Measurements from ENCODE around the gene TADA2B. TPM values are rescaled to one million over a fixed set of nuclear protein-coding genes. Genes with fewer than 3 reads are reported as not detected.

The TADA2B gene
- total RNA-seq, 4 donors from 2014 or later, result 17.5 to 26.6 (median 23.9) TPM

- no peaks in the 10 kb centered on the region for H3K27me3 ChIP-seq
- peaks cover 9% of the 10 kb centered on the region for H3K4me1 ChIP-seq
- no peak overlapping the region for H3K4me3 ChIP-seq
- H3K9me3 ChIP-seq, result no peaks in the 10 kb centered on the region
- TF ChIP-seq CTCF (IDR thresholded peaks at IDR 0.05) (no peak), POLR2A (IDR thresholded peaks at IDR 0.05) (no peak), EP300 (IDR thresholded peaks at IDR 0.05) (no peak)
- WGBS, result 65% methylated on average over 4 of the region's 4 CpGs
- no peak overlapping the region for H3K27ac ChIP-seq
- DNase-seq (ENCODE audit: low spot score in 2 of 2), result no peak
- peaks cover 73% of the 10 kb centered on the region for H3K36me3 ChIP-seq
These were observed 37.6 kb upstream of the TADA2B start for GRCh38 chr4:7005571-7005970.

- 50% methylated on average over 3 of the region's 3 CpGs for WGBS
These were observed 36.8 kb upstream of the TADA2B start for GRCh38 chr4:7006411-7006810.

GRCh38 chr4:7007142-7007907 lies 35.8 kb upstream of the TADA2B start:
- WGBS, result 95% methylated on average over 12 of the region's 12 CpGs
- no peak overlapping the region for H3K27ac ChIP-seq
- peaks cover 73% of the 10 kb centered on the region for H3K36me3 ChIP-seq
- no peak overlapping the region for H3K4me3 ChIP-seq
- TF ChIP-seq EP300 (IDR thresholded peaks at IDR 0.05) (no peak), POLR2A (IDR thresholded peaks at IDR 0.05) (no peak)
- peaks cover 2% of the 10 kb centered on the region for H3K4me1 ChIP-seq
- H3K27me3 ChIP-seq, result no peaks in the 10 kb centered on the region
- no peaks in the 10 kb centered on the region for H3K9me3 ChIP-seq
- DNase-seq (ENCODE audit: low spot score in 2 of 2), result no peak

More at GRCh38 chr4:7006411-7006810, 36.8 kb upstream of the TADA2B start:
- no peak for TF ChIP-seq CTCF (IDR thresholded peaks at IDR 0.05)
- TF ChIP-seq POLR2A (IDR thresholded peaks at IDR 0.05), result no peak
- no peak for TF ChIP-seq EP300 (IDR thresholded peaks at IDR 0.05)
- no peak for TF ChIP-seq POLR2AphosphoS5 (IDR thresholded peaks at IDR 0.05)
- Histone ChIP-seq H3K9me3 (no peaks in the 10 kb centered on the region), H3K36me3 (peaks cover 73% of the 10 kb centered on the region), H3K27ac (no peak overlapping the region), H3K4me3 (no peak overlapping the region), H3K27me3 (no peaks in the 10 kb centered on the region), H3K4me1 (peaks cover 9% of the 10 kb centered on the region)
- DNase-seq (ENCODE audit: low spot score in 2 of 2), result no peak

- no peak overlapping the region for H3K4me3 ChIP-seq
- H3K36me3 ChIP-seq, result peaks cover 71% of the 10 kb centered on the region
- TF ChIP-seq POLR2A (IDR thresholded peaks at IDR 0.05) (no peak), CTCF (IDR thresholded peaks at IDR 0.05) (no peak), POLR2AphosphoS5 (IDR thresholded peaks at IDR 0.05) (no peak), EP300 (IDR thresholded peaks at IDR 0.05) (no peak)
- H3K27me3 ChIP-seq, result no peaks in the 10 kb centered on the region
- DNase-seq (ENCODE audit: low spot score in 2 of 2), result no peak
- H3K27ac ChIP-seq, result no peak overlapping the region
- no peaks in the 10 kb centered on the region for H3K9me3 ChIP-seq
- no peaks in the 10 kb centered on the region for H3K4me1 ChIP-seq
- 65% methylated on average over 2 of the region's 2 CpGs for WGBS
These were observed 35.2 kb upstream of the TADA2B start for GRCh38 chr4:7007944-7008343.

- H3K4me3 ChIP-seq, result no peak overlapping the region
- H3K27me3 ChIP-seq, result no peaks in the 10 kb centered on the region
- 73% methylated on average over 5 of the region's 5 CpGs for WGBS
- no peak overlapping the region for H3K27ac ChIP-seq
- no peak for DNase-seq (ENCODE audit: low spot score in 2 of 2)
- no peak for TF ChIP-seq CTCF (IDR thresholded peaks at IDR 0.05)
- no peak for TF ChIP-seq POLR2AphosphoS5 (IDR thresholded peaks at IDR 0.05)
- no peak for TF ChIP-seq EP300 (IDR thresholded peaks at IDR 0.05)
- H3K36me3 ChIP-seq, result peaks cover 76% of the 10 kb centered on the region
- no peaks in the 10 kb centered on the region for H3K4me1 ChIP-seq
- H3K9me3 ChIP-seq, result no peaks in the 10 kb centered on the region
These were observed 33.6 kb upstream of the TADA2B start for GRCh38 chr4:7009564-7009963.

All from suprapubic skin (tissue), 4 donors.